ELR (cell line): ENCODE data around the gene DOC2A.
A peak's percentile ranks its signal among the peaks of the same experiment; 100 is the strongest.

Source experiments
- DNase-seq: peaks from one replicate; pipeline ENCODE4 v3.0.0-alpha.2; 2015; ENCODE audit warnings: low read depth

Gene DOC2A

GRCh38 chr16:29989111-29989858 is 21.5 kb downstream of the DOC2A start:
- no peak for DNase-seq

GRCh38 chr16:29988346-29989075 is 22.3 kb downstream of the DOC2A start:
- DNase-seq, result no peak

GRCh38 chr16:29987371-29988085 is 23.3 kb downstream of the DOC2A start:
- no peak for DNase-seq

- no peak for DNase-seq
These were observed 23.9 kb downstream of the DOC2A start for GRCh38 chr16:29986931-29987330.

- no peak for DNase-seq
These were observed 24.6 kb downstream of the DOC2A start for GRCh38 chr16:29986231-29986630.

- DNase-seq, result no peak
These were observed 25.5 kb downstream of the DOC2A start for GRCh38 chr16:29985271-29985811.

GRCh38 chr16:29984764-29985147 is 26.1 kb downstream of the DOC2A start:
- no peak for DNase-seq

GRCh38 chr16:29984137-29984763 is 26.6 kb downstream of the DOC2A start:
- DNase-seq, result no peak

GRCh38 chr16:29983420-29984136 is 27.2 kb downstream of the DOC2A start:
- no peak for DNase-seq

GRCh38 chr16:29982560-29983419 is 28.0 kb downstream of the DOC2A start:
- DNase-seq, result no peak

- no peak for DNase-seq
These were observed 32.1 kb downstream of the DOC2A start for GRCh38 chr16:29978564-29979270.

- no peak for DNase-seq
These were observed 32.7 kb downstream of the DOC2A start for GRCh38 chr16:29978081-29978480.

GRCh38 chr16:29977063-29977825 is 33.6 kb downstream of the DOC2A start:
- DNase-seq, result no peak

GRCh38 chr16:29975811-29976511 is 34.9 kb downstream of the DOC2A start:
- DNase-seq, result peak; percentile 11

GRCh38 chr16:29975134-29975538 is 35.7 kb downstream of the DOC2A start:
- DNase-seq, result no peak

GRCh38 chr16:29974291-29975133 is 36.3 kb downstream of the DOC2A start:
- DNase-seq, result peak; percentile 34
